NCI-H2196 (cell line): ENCODE measurements around the gene PIMREG.
A peak's percentile ranks its signal among the peaks of the same experiment; 100 is the strongest.

ENCODE experiments used
- DNase-seq: peaks from one replicate; lab custom pipeline; 2025; ENCODE audit not compliant: unreplicated experiment; lab: John Stamatoyannopoulos, UW

The PIMREG gene

DNA sequence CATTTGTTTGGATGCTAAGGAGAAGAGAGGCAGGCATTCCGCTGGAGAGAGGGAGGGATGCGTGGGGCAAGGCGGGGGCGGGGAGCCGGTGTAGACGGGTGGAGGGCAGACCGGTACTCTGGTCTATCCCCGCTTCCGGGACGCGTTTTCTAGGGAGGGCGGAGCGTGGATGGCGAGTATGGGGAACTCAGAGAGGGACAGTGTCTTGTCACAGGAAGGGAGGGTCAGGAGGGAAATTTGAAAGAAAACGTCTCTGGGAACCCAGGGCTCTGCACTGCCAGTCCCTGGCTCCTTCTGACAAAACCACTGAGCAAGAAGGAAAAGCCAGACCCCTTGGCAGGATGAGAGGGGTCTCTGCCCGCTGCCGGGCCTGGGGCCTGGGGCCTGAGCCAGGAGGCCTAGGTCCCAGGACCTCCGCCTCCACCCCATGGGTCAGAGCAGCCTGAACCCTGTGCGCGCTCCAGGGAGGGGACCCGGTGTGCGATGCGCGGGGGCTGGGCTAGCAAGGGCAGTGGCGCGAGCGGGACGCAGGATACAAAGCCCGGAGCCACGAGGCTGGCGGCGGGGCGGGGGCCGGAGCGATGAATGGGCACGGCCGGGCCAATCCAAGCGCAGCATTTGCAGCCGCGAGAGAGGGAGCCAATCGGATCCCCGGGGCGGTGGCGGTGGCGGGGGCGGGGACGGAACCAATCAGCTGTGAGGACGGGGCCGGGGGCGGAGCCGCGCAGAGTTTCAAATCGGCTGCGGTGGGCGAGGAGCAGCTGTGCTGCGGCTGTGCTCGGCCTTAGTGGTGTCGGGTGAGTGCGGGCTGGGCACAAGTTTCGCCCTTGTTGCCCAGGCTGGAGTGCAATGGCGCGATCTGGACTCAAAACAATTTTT lies at the start of gene PIMREG:
Gene PIMREG (plus strand): TSS at position 764 of the 879 bp plus-strand sequence. CDS start 656 bp downstream, outside the sequence.
- peak; percentile 89 for DNase-seq

- DNase-seq = no peak
These were observed 45.3 kb upstream of the PIMREG start for GRCh38 chr17:6398955-6399354.

DNA sequence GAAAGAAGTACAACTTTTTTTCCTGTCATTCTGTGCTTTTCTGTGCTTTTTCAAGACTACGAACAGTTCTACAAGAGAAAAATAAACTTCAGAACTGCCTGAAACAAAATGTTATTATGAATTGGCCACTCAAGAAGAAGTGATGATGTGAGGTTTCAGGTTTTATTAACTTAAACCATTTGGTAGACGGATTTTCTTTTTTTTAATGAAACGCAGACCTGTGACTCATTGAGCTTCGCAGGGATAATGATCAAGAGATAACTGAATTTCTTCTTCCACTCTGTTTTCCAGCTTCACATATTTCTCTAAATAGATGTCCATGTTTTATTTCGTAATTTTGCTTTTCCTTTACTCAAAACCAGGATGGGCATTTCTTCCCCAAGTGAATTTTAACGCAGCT lies 42.0 kb upstream of the PIMREG start:
- DNase-seq = no peak

DNA sequence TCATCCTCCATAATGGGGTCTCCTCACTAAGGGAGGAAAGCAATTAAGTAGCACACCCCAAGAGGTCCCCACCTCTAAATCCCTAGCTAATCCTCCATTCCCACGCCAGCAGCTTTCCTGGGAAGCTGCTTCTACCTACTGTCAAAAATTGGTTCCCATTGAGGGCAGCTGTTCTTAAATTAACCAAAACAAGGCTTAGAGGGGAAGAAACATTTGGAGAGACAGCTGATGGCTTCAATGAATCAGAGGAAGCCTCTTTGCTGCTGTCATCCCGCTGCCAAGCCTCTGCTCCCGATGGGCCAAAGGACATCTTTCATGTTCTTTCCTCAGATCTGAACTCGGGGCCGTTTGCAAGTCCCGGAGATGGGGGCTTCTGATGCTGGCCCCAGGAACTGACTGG lies 36.0 kb upstream of the PIMREG start:
- no peak for DNase-seq

- DNase-seq = no peak
These were observed 35.5 kb upstream of the PIMREG start for GRCh38 chr17:6408735-6409134.

DNA sequence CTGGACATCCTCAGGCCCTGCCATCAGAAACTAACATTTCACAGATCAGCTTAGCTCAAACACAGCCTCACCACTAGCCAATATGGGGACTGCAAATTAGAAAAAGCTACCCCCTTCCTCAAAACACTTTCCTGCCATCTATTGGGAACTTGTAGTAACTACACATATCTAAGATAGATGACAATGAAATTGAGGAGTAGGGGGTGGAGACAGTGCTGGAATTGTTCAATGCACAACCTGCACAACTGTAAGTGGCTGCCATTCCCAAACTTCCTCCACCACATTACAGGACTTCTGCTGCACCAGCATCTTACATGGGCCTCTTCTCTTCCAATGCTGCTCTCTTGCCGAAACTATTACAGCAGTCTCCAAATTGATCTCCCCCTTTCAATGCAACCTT lies 31.2 kb upstream of the PIMREG start:
- peak; percentile 16 for DNase-seq

DNA sequence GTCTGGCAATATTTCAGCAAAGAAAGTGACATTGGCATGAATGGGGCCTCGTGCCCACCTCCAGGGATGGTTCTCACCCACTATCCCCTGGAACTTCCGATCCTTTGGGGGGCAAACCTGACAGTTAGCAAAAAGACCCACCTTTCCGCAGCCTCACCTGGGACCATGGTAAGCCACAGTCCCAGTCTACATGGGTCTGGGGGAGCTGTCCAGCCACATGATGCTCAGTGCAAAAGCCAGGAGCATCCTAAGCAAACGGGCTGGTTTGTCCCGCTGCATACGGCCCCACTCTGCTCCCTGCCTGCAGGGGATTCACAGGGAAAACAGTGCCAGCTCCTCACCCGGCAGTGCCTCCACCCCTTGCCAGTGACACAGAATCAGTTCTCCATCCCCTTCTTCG lies 28.6 kb upstream of the PIMREG start:
- no peak for DNase-seq

- DNase-seq = peak; percentile 34
These were observed 24.0 kb upstream of the PIMREG start for GRCh38 chr17:6420173-6420641.

GRCh38 chr17:6421700-6422604 lies 22.3 kb upstream of the PIMREG start:
- peak; percentile 70 for DNase-seq

DNA sequence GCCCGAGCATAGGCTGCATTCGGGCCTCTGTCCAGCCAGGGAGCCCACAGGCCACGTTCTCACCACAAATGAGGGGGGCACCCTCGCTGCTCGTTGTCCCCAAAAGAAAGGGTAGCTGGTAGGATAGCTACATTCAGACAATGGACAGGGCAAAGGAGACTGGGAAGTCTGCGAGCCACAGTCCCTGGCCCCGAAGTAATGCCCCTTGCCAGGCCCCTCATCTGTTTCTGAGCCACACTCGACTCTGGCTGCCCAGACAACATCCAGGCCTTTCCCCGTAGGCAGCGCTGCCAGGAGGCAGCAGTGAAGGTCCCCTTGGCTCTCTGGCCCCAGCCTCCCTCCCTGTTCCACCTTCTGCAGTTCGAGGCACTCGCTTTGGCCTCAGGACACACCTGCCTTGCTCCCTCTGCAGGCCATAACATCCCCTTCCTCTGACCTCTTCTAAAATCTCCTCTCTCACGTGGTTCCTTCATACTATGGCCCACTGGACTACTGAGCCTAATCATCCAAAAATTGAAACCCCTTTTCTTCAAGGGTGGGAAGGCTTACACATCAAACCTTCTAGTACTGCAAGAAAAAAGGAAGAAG lies 21.5 kb upstream of the PIMREG start:
- no peak for DNase-seq

DNA sequence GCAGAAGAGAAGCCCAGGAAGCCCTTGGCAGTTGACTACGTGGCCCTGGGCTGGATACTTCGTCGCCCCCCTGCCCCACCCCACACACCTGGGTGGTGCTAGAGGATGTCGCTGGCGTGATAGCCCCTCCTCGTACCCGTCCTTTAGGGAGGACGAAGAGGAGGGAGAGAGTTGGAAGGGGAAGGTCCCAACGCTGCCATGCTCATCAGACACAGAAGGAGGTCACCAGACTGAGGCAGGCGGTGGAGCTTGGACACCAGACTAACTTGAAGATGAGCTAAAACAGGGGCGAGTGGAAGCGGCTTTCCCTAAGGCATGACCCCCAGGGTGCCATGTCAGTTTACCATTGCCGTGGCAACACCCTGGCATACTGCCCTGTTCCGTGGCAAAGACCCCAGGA lies 20.3 kb upstream of the PIMREG start:
- DNase-seq = no peak

GRCh38 chr17:6425407-6425806 lies 18.8 kb upstream of the PIMREG start:
- no peak for DNase-seq

DNA sequence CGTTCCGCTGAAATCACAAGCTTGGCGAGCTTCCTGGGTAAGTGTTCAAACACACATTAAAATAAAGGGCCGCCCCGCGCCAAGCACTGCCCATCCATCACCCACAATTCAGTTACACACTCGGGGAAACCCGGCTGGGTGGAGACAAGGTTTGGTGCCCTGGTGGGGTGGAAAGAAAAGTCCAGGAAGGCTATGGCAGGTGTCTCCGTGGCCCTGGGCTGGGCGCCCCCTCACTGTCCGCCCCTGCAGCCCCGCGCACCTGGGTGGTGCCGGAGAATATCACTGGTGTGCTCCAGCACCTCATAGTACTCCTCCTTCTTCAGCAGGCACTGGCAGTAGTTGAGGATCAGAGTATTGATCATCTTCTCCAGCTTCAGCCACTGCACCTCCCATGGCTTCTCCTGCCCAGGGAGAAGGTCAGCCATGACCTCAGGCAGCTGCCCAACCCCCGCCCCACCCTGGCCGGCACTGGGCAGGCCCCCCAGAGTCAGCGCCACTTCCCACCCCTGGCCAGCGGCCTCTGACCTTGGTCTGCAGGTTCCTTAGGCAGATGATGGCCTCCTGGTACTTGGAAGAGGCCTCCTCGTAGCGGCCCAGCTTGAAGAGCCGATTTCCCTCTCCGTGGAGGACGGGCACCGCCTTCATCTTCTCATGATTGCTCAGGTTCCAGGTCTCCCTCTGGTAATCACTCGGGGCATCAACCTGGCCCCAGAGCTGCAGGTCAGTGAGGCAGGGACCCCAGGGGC lies 17.7 kb upstream of the PIMREG start:
- no peak for DNase-seq

DNA sequence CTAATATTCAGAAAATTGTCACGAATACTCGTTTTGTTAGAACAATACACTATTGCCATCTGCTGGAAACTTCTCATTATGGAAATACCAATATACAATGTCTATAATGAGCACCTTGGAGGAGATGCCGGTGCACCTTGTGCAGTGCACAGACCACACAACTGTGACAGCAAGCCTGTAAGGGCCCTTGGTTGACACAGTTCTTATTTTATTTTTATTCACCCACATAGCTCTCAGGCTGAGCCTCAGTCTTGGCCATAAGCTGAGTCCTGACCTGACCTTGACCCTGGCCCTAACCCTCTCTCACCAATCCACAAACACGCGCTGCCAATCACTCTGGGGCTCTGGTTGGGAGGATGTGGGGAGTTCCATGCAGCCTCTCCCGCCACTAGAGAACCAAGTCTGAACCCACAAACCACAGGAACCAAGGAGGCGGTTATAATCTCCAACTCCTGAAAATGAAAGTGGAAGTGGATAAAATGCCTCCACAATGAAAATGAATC lies 16.9 kb upstream of the PIMREG start:
- DNase-seq = no peak

DNA sequence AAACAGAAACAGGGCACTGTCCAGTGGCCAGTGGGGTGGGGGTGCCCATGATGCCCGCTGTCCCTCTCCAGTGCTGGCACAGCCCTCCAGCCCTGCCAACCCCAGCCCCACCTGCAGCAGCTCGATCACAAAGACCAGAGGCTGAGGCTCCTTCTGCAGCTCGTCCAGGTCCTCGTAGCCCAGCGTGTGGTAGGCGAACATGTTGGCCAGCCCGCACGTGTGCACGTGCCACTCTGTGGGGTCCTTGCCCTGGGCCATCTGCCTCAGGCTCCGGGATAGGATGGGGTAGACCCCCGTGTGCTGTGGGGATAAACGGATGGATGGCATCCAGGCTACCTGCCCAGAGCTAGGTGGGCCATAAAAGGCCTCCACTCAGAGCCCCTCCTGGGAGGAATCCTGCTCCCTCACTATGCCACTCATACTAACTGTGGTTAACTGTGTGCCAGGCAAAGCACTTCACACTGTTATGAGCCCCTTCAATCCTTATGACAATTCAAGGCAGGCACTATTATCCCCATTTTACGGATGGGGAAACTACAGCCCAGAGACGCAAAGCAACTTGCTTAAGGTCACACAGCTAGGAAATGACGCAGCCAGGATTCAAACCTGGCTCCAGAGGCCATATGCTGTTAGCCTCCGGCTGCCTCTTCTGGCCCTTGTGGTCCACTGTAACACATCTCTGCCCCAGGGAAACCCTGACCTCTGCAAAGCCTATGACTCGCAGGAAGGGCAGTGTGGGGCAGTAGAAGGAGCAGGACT lies 15.9 kb upstream of the PIMREG start:
- DNase-seq = no peak

DNA sequence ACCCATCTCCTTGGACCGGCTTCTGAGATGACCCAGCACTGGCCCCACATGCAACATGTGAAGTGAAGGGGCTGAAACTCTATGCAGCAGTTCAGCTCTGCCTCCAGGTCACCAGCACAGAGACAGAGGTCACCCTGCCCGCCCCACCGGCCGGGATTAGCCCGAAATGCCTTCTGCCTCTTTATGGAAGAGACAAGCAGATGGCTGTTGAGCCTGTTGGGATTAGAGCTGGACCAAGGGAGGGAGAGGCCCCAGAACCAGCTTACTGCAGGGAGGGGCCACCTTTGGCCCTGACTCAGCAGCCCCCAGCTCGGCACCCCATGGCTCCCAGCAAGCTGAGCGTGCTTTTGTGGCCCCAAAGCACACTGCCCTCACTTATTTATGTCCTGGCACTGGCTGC lies 15.0 kb upstream of the PIMREG start:
- no peak for DNase-seq

DNA sequence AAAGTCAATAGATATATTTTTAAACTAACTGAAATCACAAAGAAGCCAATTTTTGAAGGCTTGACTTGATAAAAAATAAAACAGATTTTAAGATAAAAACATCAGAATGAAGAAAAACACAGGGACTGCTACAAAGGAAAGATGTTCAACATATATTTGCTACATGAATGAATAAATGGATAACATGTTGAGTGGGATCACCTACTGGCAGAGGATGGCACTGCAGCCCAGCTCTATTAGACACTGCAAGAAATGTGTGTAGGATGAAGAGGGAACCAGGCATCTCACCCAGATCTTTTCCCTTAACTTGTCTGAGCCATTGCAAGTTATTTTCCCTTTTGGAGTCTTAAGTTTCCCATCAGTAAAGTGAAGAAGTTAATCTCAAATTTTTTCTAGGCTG lies 13.5 kb upstream of the PIMREG start:
- DNase-seq = no peak

DNA sequence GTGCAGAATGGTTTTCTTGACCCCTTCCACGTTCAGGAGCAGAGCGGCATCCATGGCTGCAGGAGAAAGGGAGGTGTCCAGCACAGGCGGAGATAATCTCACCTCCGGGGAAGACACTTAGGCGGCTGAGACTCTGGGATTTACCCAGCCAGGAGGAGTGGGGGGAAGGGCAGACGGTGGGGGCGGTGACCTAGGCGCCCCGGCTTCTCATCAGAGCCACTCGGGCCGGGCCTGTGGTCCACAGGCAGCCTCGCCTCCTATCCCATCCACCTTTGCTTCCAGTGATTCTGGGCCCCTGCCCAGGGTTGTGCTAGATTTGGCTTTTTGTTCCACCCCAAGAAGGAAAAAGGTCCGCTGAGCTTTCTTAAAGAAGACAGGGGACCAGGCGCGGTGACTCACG lies 9.2 kb upstream of the PIMREG start, which contains the start of gene AIPL1:
Gene AIPL1 (minus strand): TSS at position 71 of the 400 bp plus-strand sequence. CDS start 17 bp downstream, at position 54.
- DNase-seq = no peak

GRCh38 chr17:6435968-6436367 lies 8.3 kb upstream of the PIMREG start:
- DNase-seq = peak; percentile 46

DNA sequence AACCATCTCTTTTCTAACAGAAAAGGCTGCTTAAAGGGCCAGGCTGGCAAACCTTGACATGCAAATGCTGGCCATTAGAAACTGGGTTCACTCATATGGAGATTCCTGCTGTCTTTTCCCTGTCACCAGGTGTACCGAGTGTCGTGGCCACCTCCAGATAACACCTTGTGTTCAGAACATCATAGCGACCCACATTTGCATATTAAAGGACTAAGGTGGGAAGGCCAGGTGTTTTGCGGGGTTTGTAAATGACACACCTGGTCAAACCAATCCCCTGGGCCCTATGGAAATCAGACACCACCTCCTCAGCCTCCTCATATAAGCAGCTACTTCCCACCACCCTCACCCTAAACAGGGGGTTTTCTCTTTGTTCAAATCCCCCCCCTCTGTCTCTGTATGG lies 6.8 kb upstream of the PIMREG start:
- no peak for DNase-seq
